GM18505 (cell line): ENCODE data around the gene AGPAT3.

Source experiments
- ATAC-seq: cut with Tn5 transposase; IDR thresholded peaks from one replicate; pipeline ENCODE4 v1.9.1; 2021; ENCODE audit not compliant: unreplicated experiment
- POLR2A ChIP-seq: IDR thresholded peaks from 4 replicates; pipeline ENCODE4 v1.6.1; 2011; ENCODE audit warnings: borderline replicate concordance; ENCODE audit not compliant: insufficient read depth, insufficient read length; ENCODE audit errors: extremely low read depth

AGPAT3 gene

GRCh38 chr21:43944757-43945156 is 79.7 kb downstream of the AGPAT3 start:
- no peak for TF ChIP-seq POLR2A
- no peak for ATAC-seq

GRCh38 chr21:43948740-43949498 is 83.9 kb downstream of the AGPAT3 start:
- no peak for TF ChIP-seq POLR2A
- ATAC-seq, result no peak

GRCh38 chr21:43949499-43950208 is 84.6 kb downstream of the AGPAT3 start:
- TF ChIP-seq POLR2A, result no peak
- no peak for ATAC-seq

GRCh38 chr21:43950481-43950880 is 85.5 kb downstream of the AGPAT3 start:
- TF ChIP-seq POLR2A, result no peak
- ATAC-seq, result no peak

- ATAC-seq, result no peak
- TF ChIP-seq POLR2A, result no peak
Measured at GRCh38 chr21:43950936-43951335, 85.9 kb downstream of the AGPAT3 start.

- TF ChIP-seq POLR2A, result no peak
- ATAC-seq, result no peak
Measured at GRCh38 chr21:43951911-43952703, 87.1 kb downstream of the AGPAT3 start.

- no peak for ATAC-seq
- TF ChIP-seq POLR2A, result no peak
Measured at GRCh38 chr21:43953021-43953420, 88.0 kb downstream of the AGPAT3 start.

GRCh38 chr21:43954042-43954441 is 89.0 kb downstream of the AGPAT3 start:
- ATAC-seq, result no peak
- TF ChIP-seq POLR2A, result no peak

- ATAC-seq, result no peak
- TF ChIP-seq POLR2A, result no peak
Measured at GRCh38 chr21:43954896-43955295, 89.9 kb downstream of the AGPAT3 start.

- TF ChIP-seq POLR2A, result no peak
- no peak for ATAC-seq
Measured at GRCh38 chr21:43956019-43956669, 91.1 kb downstream of the AGPAT3 start.

GRCh38 chr21:43956670-43957035 is 91.6 kb downstream of the AGPAT3 start:
- no peak for TF ChIP-seq POLR2A
- no peak for ATAC-seq

- ATAC-seq, result no peak
- TF ChIP-seq POLR2A, result no peak
Measured at GRCh38 chr21:43957128-43957571, 92.1 kb downstream of the AGPAT3 start.

GRCh38 chr21:43957611-43958362 is 92.8 kb downstream of the AGPAT3 start:
- no peak for TF ChIP-seq POLR2A
- no peak for ATAC-seq
